Measurements from ENCODE around the gene RNU1-4.
"Not testable (repeated sequence)": the region's sequence is repeated elsewhere in the genome, so short reads cannot be mapped to it uniquely, and the experiment has no call there.

The RNU1-4 gene

GRCh38 chr1:16740047-16740964 lies at the start of gene RNU1-4:
TSS of gene RNU1-4 (plus strand) at chr1:16740516.
- not testable (repeated sequence) for DNase-seq

DNA sequence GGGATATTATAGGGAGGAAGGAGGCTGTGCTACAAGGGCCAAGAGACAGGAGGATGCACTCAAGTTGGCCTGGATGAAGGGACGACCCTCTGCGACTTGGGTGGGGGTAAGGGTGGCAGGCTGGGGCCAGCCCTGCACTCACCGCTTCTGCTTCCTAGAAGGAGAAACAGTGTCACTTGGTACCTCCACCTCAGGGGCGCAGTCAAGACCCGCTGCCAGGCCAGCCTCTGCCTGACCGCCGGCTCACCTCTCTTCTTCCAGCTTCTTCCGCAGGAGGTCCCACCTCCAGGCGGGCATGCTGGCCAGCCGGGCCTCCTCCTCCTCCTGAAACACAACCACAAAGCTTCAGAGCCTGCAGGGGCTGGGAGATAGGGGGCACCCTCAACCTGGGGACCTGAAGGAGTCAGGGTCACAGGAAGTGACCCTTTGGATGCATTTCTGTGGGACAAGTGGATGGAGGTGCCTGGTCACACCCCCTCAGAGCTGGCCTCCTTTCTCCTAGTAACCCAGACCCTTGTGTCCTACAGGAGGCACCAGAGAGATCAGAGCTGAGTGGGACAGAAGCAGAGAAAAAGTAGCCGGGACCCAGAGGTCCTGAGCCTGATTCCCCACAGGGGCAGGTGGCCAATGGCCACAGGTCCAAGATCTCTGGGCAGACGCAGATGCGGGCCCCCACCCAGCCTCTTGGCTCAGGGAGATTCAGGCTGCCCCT lies 49.2 kb upstream of the RNU1-4 start:
- DNase-seq: not testable (repeated sequence)

DNA sequence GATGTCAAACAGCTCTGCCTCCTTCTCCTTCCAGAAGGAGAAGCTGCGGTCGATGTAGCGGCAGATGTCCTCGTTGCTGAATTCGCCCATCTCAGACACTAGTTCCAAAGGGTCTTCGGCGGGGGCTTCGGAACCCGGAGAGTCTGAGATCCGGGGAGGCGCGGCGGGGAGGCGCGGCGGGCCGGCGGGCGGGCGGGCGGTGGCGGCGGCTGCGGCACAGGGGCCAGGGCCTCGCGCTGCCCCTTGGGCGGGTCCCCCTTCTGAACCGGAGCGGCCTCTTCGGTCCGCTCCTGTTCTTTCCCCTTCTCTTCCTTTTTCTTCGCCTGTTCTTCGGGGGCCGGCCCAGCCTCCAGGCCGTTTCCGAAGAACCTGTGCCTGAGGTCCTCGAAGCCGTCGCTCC lies 48.0 kb upstream of the RNU1-4 start:
- DNase-seq: not testable (repeated sequence)

DNA sequence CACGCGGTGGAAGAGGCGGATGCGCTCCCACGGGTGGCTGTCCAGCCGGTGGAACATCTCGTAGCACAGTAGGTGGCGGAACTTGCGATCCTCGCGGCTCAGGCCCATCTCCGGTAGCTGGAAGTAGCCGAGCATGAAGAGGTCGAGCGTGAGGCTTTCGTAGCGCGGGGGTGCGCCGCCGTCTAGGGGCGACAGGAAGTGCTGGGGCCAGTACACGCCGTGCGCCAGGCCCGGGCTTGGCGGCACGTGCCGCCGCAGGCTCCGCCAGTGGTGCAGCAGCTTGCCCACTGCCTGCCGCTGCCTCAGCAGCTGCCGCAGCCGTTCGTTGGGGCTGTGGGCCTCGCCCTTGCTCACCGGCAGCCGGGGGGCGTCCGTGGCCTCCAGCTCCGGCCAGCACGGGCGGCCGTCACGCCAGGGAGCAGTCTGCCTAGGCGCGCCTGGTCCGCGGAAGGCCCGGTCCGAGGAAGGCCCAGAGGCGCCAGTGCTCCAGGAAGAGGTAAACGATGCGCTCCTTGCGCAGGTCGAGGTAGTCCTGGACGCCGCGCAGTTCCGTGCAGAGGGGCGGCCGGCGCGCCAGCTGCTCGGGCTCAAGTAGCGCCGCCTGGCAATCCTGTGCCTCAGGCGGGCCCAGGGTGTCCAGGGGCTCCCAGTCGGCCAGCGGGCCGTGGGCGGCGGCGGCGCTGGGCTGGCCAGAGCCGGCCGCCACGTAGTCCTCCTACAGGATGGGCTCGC lies 47.4 kb upstream of the RNU1-4 start:
- DNase-seq: not testable (repeated sequence)

DNA sequence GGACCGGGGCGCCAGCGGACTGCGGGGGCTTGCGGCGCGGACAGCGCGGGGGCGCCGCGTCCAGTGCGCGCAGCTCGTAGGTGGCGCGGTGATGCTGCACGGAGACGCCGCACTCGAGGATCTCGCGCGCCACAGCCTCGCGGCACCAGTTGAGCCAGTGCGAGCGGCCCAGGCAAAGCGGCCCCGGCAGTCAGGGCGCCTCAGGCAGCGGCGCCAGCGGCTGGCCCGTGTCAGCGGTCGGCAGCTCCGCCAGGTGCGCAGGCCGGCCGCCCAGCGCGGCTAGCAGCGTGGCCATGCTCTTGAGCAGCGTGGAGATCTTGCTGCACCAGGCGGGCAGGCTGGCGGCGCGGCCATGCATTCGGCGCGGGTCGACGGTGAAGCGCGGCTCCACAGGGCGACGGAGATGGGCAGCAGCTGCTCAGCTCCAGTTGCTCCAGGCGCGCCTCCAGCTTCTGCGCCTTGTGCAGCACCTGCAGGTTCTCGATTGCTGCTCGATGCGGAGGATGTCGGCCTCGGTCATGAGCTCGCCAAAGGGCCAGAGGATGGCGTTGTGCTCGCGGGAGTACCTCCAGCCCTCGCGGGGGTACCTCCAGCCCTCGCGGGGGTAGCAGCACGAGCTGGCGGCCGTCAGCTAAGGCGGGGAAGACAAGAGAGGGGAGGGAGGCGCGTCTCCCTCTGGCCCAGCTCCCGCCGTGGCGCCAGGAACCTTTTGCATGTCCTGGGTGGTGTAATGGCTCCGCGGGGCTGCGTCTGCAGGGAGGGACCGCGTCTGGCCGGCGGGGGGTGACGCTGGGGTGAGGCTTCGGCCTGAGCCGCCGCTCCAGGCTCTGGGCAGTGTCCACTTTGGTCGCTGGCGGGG lies 46.6 kb upstream of the RNU1-4 start:
- not testable (repeated sequence) for DNase-seq

- not testable (repeated sequence) for DNase-seq
Measured at GRCh38 chr1:16694308-16694702, 46.0 kb upstream of the RNU1-4 start.

- not testable (repeated sequence) for DNase-seq
Measured at GRCh38 chr1:16696507-16697150, 43.7 kb upstream of the RNU1-4 start.

DNA sequence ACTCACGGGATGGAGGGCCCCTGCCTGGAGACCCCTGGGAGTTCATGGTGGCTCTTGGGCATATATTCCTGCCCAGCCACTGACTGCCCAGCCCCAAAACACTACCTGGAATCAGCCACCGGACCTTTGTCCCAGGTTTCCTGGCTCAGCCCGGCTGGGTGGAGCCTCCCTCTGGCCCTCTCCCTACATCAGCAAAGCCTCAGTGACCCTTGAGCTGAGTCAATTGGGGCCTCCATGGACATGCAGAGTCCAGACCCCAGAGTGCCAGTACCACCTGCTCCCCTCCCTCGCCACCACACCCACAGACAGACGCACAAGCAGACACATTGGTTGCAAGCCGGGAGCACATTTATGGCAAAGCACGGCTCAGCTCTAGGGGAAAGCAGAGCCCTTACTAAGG lies 43.2 kb upstream of the RNU1-4 start:
- DNase-seq: not testable (repeated sequence)

DNA sequence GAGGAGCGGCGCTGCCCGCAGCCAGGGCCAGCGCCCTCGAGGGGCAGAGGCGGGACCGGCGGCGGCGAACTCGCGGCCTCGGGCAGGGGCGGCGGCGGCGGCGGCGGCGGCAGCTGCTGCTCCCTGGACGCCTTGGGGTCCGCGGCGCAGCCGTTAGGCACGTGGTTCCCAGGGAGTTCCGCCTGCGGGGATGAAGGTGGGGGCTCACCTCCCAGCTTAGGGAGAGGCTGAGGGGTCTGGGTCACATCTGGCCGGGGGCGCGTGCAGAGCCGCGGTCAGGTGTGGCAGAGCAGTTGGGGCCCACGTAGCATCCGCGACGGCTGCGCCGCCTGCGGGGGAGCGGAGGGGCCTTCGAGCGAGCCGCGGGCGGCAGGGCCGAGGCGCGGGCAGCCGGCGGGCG lies 40.9 kb upstream of the RNU1-4 start:
- not testable (repeated sequence) for DNase-seq

- DNase-seq: not testable (repeated sequence)
Measured at GRCh38 chr1:16700138-16700895, 40.0 kb upstream of the RNU1-4 start.

- not testable (repeated sequence) for DNase-seq
Measured at GRCh38 chr1:16701189-16701588, 39.1 kb upstream of the RNU1-4 start.

- not testable (repeated sequence) for DNase-seq
Measured at GRCh38 chr1:16702280-16702679, 38.0 kb upstream of the RNU1-4 start.

- DNase-seq: not testable (repeated sequence)
Measured at GRCh38 chr1:16703141-16703540, 37.2 kb upstream of the RNU1-4 start.

DNA sequence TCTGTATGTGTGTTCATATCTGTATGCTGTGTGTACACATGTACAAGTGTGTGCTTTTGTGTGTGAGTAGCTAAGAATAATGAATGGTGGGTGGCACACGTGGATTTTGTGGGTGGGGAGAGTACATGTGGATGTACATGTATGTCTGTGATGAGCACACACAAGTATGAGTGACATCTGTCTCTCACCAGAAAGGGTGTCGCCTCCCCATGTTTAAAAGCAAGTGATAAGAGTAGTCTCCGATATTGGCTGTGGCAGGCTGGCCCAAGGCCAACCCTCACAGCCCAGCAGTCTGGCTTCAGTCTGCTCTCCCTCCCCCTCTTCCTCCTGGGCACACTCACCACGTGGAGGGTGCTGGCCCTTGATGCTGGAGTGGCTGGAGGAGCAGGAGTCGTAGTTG lies 36.7 kb upstream of the RNU1-4 start:
- not testable (repeated sequence) for DNase-seq

DNA sequence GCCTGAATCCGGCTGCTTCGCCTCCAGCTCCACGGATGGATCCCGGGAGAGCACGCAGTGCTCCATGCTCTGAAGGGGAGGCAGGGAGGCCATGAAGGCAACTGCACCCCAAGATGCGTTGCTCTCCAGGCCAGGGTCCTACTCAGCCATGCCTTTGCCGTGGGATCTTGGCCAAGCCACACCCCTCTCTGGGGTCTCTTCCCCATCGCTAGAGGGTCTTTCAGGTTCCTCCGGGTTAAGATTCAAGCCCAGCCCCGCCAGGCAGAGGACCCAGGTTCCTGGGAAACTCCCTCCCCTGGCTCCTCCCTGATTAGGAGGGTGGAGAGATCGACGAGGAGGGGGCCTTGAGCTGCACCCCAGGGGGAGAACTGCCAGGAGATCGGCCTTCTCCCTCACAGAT lies 36.2 kb upstream of the RNU1-4 start:
- not testable (repeated sequence) for DNase-seq

DNA sequence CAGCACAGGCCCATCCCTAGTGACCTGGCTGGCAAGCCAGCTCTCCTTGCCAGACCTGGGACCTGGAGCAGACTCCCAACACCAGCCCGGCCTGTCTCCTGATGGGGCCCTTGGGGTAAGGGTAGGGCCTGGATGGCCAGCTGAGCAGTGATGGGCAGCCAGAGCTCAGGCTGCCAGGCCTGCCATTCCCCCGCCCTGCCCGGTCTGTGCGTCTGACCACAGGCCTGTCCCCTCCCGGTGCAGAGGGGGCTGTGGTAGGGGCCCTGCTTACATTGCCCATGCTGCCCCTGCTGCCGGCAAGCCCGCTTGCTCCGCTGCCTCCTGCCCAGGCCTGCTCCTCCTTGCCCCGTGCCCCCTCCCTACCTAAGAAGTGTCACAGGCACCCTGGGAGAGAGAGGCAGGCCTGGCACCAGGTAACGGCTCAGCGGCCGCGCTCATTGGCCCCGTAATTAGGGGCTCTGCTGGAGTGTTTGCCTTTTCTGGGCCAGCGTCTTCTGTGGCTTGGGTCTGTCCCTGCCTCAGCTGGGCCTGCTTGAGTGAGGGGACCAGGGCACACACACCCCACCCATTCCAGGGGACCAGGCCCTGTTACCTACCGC lies 35.7 kb upstream of the RNU1-4 start:
- DNase-seq: not testable (repeated sequence)

GRCh38 chr1:16706302-16706701 lies 34.0 kb upstream of the RNU1-4 start:
- DNase-seq: not testable (repeated sequence)

- not testable (repeated sequence) for DNase-seq
Measured at GRCh38 chr1:16707130-16708093, 32.9 kb upstream of the RNU1-4 start.

DNA sequence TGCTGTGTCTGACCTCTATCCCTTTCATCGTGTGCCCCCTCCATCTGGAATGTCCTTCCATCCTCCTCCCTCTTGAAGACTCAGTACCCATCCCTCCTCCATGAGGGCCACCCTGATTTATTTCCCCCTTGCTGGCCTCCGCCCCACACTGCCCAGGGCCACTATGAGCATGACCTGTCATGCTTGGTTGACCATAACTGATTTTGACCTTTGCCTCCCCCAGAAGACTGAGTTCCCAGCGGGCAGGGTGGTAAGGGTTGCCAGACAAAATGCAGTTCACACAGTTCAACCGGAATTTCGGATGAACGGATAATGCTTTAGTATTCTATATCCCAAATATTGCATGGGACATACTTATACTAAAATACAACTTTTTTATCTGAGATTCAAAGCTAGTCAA lies 31.6 kb upstream of the RNU1-4 start:
- DNase-seq: not testable (repeated sequence)
